ENCODE results near the gene REELD1. TPM values are rescaled to one million over a fixed set of nuclear protein-coding genes. Genes with fewer than 3 reads are reported as not detected.

The REELD1 gene
- polyA plus RNA-seq, 1 donor from 2014 or later = not detected

DNA sequence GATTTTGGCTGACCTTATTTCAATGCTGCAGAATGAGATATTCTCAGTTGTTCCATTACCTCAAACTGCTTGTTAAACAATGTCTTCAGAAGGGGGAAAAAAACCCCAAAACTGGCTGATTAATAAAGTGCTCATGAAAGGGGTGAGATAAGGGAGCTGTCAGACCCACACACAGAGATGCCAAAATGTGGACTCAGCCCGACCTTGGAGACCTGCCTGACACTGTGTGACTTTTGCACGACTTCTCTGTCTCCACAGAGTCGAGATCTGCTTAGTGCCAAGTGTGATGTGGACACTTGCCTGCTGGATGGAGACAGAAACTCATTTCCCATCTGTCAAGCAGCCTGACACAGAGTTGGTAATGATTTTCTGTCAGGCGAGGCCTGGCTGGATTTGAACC, 31.5 kb downstream of the REELD1 start:
- no peak overlapping the region for H3K4me2 ChIP-seq (ENCODE audit: low read length)
- no peaks in the 10 kb centered on the region for H3K27me3 ChIP-seq (ENCODE audit: insufficient read depth, low read depth, low read length)
- no peaks in the 10 kb centered on the region for H3K36me3 ChIP-seq (ENCODE audit: insufficient read depth, low read length)
- no peaks in the 10 kb centered on the region for H3K79me2 ChIP-seq (replicated peaks; ENCODE audit: insufficient read depth, low read length)
- H3K4me3 ChIP-seq (ENCODE audit: low read length) = no peak overlapping the region
- TF ChIP-seq SMC3 (conservative IDR thresholded peaks at IDR 0.05; ENCODE audit: poor library complexity) (no peak), RAD21 (conservative IDR thresholded peaks at IDR 0.05) (no peak), EP300 (conservative IDR thresholded peaks at IDR 0.05; ENCODE audit: poor library complexity, severe bottlenecking) (no peak), REST (IDR thresholded peaks at IDR 0.05; ENCODE audit: borderline replicate concordance) (no peak), CTCF (IDR thresholded peaks at IDR 0.05; ENCODE audit: poor library complexity, severe bottlenecking) (no peak), TAF1 (IDR thresholded peaks at IDR 0.05; ENCODE audit: low read depth) (no peak), MXI1 (conservative IDR thresholded peaks at IDR 0.05; ENCODE audit: poor library complexity, severe bottlenecking) (no peak), EZH2 (IDR thresholded peaks at IDR 0.05; ENCODE audit: borderline replicate concordance, insufficient read depth, low read length, poor library complexity, severe bottlenecking) (no peak), POLR2AphosphoS5 (IDR thresholded peaks at IDR 0.05) (no peak)
- no peaks in the 10 kb centered on the region for H3K9me2 ChIP-seq (ENCODE audit: insufficient read depth, low read length)
- H2AFZ ChIP-seq (ENCODE audit: low read depth, low read length) = no peak overlapping the region
- no peaks in the 10 kb centered on the region for H3K9me3 ChIP-seq (ENCODE audit: low read length)
- no peak overlapping the region for H3K9ac ChIP-seq (ENCODE audit: low read length)
- no peaks in the 10 kb centered on the region for H3F3A ChIP-seq (ENCODE audit: insufficient read depth, low read length, poor library complexity, severe bottlenecking)
- no peaks in the 10 kb centered on the region for H4K20me1 ChIP-seq (ENCODE audit: insufficient read depth)
- no peak overlapping the region for H3K27ac ChIP-seq (ENCODE audit: low read length)

GRCh38 chr4:146246381-146246780, 32.0 kb downstream of the REELD1 start:
- Histone ChIP-seq H2AFZ (ENCODE audit: low read depth, low read length) (no peak overlapping the region), H3K27me3 (ENCODE audit: insufficient read depth, low read depth, low read length) (no peaks in the 10 kb centered on the region), H3K4me2 (ENCODE audit: low read length) (no peak overlapping the region), H4K20me1 (ENCODE audit: insufficient read depth) (no peaks in the 10 kb centered on the region), H3K36me3 (ENCODE audit: insufficient read depth, low read length) (no peaks in the 10 kb centered on the region), H3K79me2 (replicated peaks; ENCODE audit: insufficient read depth, low read length) (no peaks in the 10 kb centered on the region), H3K9me3 (ENCODE audit: low read length) (no peaks in the 10 kb centered on the region), H3F3A (ENCODE audit: insufficient read depth, low read length, poor library complexity, severe bottlenecking) (no peaks in the 10 kb centered on the region), H3K27ac (ENCODE audit: low read length) (no peak overlapping the region), H3K9ac (ENCODE audit: low read length) (no peak overlapping the region), H3K9me2 (ENCODE audit: insufficient read depth, low read length) (no peaks in the 10 kb centered on the region), H3K4me3 (ENCODE audit: low read length) (no peak overlapping the region)
- TF ChIP-seq CTCF (IDR thresholded peaks at IDR 0.05; ENCODE audit: poor library complexity, severe bottlenecking) = no peak
- TF ChIP-seq MXI1 (conservative IDR thresholded peaks at IDR 0.05; ENCODE audit: poor library complexity, severe bottlenecking) = no peak
- no peak for TF ChIP-seq SMC3 (conservative IDR thresholded peaks at IDR 0.05; ENCODE audit: poor library complexity)
- no peak for TF ChIP-seq POLR2AphosphoS5 (IDR thresholded peaks at IDR 0.05)
- no peak for TF ChIP-seq EZH2 (IDR thresholded peaks at IDR 0.05; ENCODE audit: borderline replicate concordance, insufficient read depth, low read length, poor library complexity, severe bottlenecking)
- no peak for TF ChIP-seq TAF1 (IDR thresholded peaks at IDR 0.05; ENCODE audit: low read depth)
- no peak for TF ChIP-seq EP300 (conservative IDR thresholded peaks at IDR 0.05; ENCODE audit: poor library complexity, severe bottlenecking)
- TF ChIP-seq REST (IDR thresholded peaks at IDR 0.05; ENCODE audit: borderline replicate concordance) = no peak
